ENCODE results near the gene ITM2C. TPM values are rescaled to one million over a fixed set of nuclear protein-coding genes. Genes with fewer than 3 reads are reported as not detected.

The ITM2C gene
- total RNA-seq, 1 donor from 2014 or later, result 25.0 TPM

GRCh38 chr2:230905448-230906421, 41.0 kb downstream of the ITM2C start:
- peak; percentile 42 for DNase-seq
- Histone ChIP-seq H3K4me1 (no peaks in the 10 kb centered on the region), H3K27me3 (no peaks in the 10 kb centered on the region), H3K4me3 (no peak overlapping the region), H3K36me3 (no peaks in the 10 kb centered on the region), H3K27ac (no peak overlapping the region), H3K9me3 (no peaks in the 10 kb centered on the region)
- intact Hi-C loops (cut with DNase I), result loop anchor here (10.0 kb wide), 1 partner anchor 79 kb away; no protein-coding TSS in a partner anchor
- ATAC-seq, result no peak
- TF ChIP-seq CTCF (IDR thresholded peaks at IDR 0.05), result no peak

- Histone ChIP-seq H3K36me3 (no peaks in the 10 kb centered on the region), H3K27me3 (no peaks in the 10 kb centered on the region), H3K9me3 (no peaks in the 10 kb centered on the region), H3K27ac (no peak overlapping the region), H3K4me3 (no peak overlapping the region), H3K4me1 (no peaks in the 10 kb centered on the region)
- TF ChIP-seq CTCF (IDR thresholded peaks at IDR 0.05), result no peak
- DNase-seq (peak; percentile 43), ATAC-seq (no peak)
- intact Hi-C loops (cut with DNase I), result loop anchor here (10.0 kb wide), 1 partner anchor 78 kb away; no protein-coding TSS in a partner anchor
Observed at GRCh38 chr2:230906471-230907230, 41.9 kb downstream of the ITM2C start.

GRCh38 chr2:230907361-230908091, 42.8 kb downstream of the ITM2C start:
- Histone ChIP-seq H3K4me3 (no peak overlapping the region), H3K4me1 (no peaks in the 10 kb centered on the region), H3K27ac (no peak overlapping the region), H3K9me3 (no peaks in the 10 kb centered on the region), H3K27me3 (no peaks in the 10 kb centered on the region), H3K36me3 (no peaks in the 10 kb centered on the region)
- DNase-seq, result peak; percentile 41
- intact Hi-C loops (cut with DNase I), result loop anchor here (10.0 kb wide), 1 partner anchor 77 kb away; no protein-coding TSS in a partner anchor
- no peak for TF ChIP-seq CTCF (IDR thresholded peaks at IDR 0.05)
- no peak for ATAC-seq

GRCh38 chr2:230908092-230908594, 43.4 kb downstream of the ITM2C start:
- no peaks in the 10 kb centered on the region for H3K4me1 ChIP-seq
- no peaks in the 10 kb centered on the region for H3K9me3 ChIP-seq
- H3K27me3 ChIP-seq, result no peaks in the 10 kb centered on the region
- DNase-seq (peak; percentile 46), ATAC-seq (no peak)
- H3K27ac ChIP-seq, result no peak overlapping the region
- intact Hi-C loops (cut with DNase I), result loop anchor here (10.0 kb wide), 1 partner anchor 77 kb away; no protein-coding TSS in a partner anchor
- no peak overlapping the region for H3K4me3 ChIP-seq
- TF ChIP-seq CTCF (IDR thresholded peaks at IDR 0.05), result no peak
- H3K36me3 ChIP-seq, result no peaks in the 10 kb centered on the region

Measured in upper lobe of right lung (tissue), 1 donor.